HG03575 (cell line): ENCODE measurements around the gene MTHFD1L.
"Not testable (repeated sequence)": the region's sequence is repeated elsewhere in the genome, so short reads cannot be mapped to it uniquely, and the experiment has no call there.

Source experiments
- ATAC-seq: cut with Tn5 transposase; IDR thresholded peaks from one replicate; pipeline ENCODE4 v1.9.1; 2021; ENCODE audit not compliant: unreplicated experiment, insufficient number of reproducible peaks, low FRiP score; ENCODE audit errors: extremely low read depth

MTHFD1L gene

GRCh38 chr6:151123641-151124040, 258.1 kb downstream of the MTHFD1L start:
- not testable (repeated sequence) for ATAC-seq

- not testable (repeated sequence) for ATAC-seq
Measured at GRCh38 chr6:151125242-151125641, 259.7 kb downstream of the MTHFD1L start.

DNA sequence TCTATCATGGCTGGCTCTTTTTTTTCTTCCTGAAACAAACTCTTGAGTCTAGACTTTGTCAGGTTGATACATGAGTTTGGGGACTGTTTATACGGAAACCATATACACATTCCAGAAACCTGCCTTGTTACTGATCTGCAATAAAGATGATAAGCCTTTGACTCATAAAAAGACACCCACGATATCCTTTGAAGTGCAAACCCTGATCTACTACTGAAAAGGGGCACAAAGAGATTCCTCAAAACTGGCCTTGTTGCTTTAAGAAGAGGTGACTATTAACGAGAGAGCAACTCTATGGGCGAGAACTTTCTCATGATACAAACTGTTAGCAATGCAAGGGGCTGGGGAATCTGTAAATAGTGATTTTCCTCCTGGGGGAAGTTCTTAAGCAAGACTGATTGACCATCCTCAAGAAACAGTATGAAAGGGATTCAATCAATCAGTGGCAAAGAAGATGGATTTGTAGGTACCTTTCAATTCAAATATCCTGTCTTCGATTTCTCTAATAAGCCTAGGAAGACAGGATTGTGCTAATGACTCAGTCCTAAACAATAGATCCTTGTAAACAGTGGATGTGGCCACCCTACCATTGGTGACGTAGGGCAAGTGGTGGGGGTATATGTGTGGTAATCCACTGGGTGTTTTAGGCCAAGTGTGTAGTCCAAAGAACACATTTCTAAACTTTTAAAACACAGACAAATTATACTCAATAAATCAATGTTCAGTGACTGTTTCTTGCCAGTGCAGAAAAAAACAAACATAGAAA, 260.3 kb downstream of the MTHFD1L start:
- ATAC-seq = not testable (repeated sequence)

GRCh38 chr6:151126417-151126724, 260.9 kb downstream of the MTHFD1L start:
- not testable (repeated sequence) for ATAC-seq

DNA sequence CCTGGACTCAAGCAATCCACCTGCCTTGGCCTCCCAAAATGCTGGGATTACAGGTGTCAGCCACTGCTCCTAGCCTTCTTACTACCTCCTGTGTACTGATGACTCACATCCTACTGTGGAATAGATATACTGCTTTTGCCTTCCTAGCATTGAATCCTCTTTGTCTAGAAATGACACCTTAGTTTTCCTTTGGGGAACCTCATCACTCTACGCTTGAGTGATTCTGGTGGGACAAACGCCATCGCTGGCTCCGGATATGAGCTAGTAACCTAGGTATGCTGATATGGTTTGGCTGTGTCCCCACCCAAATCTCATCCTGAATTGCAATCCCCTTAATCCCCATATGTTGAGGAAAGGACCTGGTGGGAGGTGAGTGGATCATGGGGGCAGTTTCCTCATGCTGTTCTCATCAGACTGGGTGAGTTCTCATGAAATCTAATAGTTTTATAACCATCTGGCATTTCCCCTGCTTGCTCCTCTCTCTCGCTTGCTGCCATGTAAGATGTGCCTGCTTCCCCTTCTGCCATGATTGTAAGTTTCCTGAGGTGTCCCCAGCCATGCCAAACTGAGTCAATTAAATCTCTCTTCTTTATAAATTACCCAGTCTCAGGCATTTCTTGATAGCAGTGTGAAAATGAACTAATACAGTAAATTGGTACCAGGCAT, 261.8 kb downstream of the MTHFD1L start:
- ATAC-seq = not testable (repeated sequence)

- no peak for ATAC-seq
Measured at GRCh38 chr6:151128763-151129370, 263.4 kb downstream of the MTHFD1L start.

DNA sequence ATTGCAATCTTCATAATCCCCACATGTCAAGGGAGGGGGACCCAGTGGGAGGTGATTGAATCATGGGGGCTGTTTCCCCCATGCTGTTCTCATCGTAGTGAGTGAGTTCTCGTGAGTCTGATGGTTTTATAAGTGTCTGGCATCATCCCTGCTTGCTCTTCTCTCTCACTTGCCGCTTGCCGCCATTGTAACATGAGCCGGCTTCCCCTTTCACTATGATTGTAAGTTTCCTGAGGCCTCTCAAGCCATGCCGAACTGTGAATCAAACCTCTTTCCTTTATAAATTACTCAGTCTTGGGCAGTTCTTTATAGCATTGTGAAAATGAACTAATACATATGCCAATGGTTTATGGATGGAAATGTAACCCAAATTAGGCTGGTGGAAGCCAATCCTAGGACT, 264.8 kb downstream of the MTHFD1L start:
- ATAC-seq = no peak

DNA sequence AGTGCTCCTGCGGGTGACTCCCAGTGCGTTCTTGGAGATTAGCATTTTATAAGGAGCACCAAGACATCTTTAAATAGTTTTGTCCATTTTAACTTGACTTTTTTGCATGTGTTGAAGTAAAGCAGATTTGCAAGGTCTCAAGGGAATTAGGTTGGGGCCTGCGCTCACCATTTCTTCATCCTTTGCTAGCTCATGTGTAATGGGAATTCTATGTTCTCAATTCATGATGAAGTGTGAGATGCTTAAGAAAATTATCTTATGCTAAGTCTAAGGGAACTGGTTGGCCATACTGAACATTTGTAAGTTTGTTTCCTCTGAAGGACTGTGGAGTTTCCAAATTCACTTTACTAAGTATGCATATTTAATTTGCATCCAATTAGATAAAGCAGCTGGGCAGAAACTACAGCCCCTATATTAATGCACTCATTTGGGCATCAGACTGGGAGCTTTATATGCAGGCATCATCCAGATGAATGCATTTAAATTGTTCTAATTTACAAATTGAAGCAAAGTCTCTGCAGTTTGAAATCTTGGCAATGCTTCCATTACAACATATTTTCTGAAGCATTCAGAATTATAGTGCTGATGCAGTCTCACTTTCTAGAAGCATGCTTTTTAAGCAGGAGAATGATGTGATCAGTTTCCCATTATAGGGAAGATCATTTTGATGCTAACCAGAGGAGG, 266.0 kb downstream of the MTHFD1L start:
- ATAC-seq = no peak

DNA sequence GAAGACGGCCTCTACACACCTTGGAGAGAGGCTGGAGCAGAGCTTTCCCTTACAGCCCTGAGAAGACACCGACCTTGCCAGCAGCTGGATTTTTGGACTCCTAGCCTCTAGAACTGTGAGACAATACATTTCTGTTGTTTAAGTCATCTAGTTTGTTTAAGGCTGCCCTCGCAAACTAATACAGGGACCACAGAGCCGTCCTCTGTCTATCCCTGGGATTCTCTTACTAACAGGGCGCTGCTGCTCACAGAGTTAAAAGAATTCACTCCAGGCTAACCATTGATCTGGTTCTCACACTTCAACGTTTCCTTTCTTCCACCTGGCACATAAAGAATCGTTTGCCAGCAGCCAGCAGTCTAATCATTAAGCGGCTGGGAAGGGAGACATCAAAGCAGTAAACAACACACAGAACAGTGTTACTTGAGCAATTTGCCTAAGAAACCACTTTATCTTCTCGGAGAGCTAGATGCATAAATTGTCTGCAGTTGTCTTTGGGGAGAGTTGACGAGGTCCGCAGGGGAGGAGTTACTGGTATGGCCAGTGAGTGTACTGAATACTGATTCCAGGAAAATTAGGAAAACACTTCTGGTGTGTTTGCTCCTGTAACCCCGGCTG, 270.7 kb downstream of the MTHFD1L start:
- ATAC-seq = no peak

DNA sequence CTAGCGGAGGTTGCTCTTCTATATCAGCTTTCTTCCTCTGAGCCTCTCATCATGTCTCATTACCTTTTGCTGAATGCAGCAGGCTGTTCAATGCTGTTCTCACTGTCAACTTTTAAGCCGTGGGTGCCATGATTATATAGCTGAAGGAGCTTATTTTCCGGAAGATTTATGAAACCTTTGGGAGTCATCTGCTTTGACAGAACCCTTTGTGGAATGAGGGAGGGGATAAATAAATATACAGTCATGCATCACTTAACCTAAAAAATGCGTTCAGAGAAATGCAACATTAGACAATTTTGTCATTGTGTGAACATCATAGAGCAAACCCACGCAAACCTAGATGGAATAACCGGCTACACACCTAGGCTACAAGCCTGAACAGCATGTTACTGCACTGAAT, 272.0 kb downstream of the MTHFD1L start:
- ATAC-seq = no peak

- ATAC-seq = no peak
Measured at GRCh38 chr6:151139524-151139923, 274.0 kb downstream of the MTHFD1L start.

- no peak for ATAC-seq
Measured at GRCh38 chr6:151140767-151141166, 275.3 kb downstream of the MTHFD1L start.

DNA sequence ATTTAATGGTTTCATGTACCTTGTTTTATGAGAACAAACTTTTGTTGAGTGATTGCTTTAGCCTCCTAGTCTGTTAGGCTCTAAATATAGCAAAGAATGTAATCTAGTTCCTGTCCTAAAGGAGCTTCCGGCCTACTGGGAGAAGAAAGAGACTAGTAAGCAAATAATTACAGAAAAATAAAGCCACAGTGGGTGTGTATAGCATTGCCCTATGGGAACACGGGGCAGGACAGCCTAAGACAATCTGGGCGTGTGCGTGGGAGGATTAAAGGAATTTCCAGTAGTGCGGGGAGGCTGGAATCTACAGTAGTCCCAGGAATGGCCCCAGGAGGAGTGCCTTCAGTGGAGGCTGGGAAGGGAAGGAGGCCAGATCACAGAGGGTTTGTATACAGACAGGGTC, 276.2 kb downstream of the MTHFD1L start:
- no peak for ATAC-seq

GRCh38 chr6:151142676-151143075, 277.2 kb downstream of the MTHFD1L start:
- no peak for ATAC-seq

DNA sequence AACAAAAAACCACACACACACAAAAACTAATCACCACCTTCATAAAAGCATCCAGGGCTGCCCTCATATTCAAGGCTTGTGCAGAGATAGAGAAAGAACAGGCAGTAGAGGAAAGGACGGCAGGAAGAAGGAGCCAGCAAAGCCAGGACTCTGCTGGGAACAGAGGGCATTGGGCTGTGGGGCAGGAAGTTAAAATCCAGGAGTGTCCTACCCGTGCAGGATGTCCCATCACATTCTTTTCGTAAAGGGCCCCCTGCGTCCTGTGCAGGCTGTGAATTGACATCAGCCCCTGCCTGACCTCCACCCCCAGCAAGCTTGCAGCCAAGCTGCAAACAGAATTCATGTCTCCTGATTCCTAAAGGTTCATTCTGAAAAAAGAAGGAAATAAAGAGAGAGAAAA, 277.8 kb downstream of the MTHFD1L start:
- no peak for ATAC-seq

DNA sequence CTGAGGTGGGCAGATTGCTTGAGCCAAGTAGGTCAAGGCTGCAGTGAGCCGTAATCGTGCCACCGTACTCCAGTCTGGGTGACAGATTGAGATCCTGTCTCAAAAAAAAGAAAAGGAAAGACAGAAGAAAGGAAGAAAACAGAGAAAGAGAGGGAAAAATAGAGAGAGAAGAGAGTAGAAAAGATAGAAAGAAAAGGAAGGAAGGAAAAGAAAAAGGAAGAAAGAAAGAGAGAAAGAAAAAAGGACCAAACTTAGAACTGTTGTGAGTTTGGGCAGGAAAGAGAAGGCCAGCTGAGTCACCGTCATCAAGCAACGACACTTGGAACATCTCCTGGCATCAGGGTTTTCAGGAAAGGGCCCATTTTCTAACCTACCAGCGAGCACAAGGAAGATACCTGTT, 278.3 kb downstream of the MTHFD1L start:
- ATAC-seq = no peak

DNA sequence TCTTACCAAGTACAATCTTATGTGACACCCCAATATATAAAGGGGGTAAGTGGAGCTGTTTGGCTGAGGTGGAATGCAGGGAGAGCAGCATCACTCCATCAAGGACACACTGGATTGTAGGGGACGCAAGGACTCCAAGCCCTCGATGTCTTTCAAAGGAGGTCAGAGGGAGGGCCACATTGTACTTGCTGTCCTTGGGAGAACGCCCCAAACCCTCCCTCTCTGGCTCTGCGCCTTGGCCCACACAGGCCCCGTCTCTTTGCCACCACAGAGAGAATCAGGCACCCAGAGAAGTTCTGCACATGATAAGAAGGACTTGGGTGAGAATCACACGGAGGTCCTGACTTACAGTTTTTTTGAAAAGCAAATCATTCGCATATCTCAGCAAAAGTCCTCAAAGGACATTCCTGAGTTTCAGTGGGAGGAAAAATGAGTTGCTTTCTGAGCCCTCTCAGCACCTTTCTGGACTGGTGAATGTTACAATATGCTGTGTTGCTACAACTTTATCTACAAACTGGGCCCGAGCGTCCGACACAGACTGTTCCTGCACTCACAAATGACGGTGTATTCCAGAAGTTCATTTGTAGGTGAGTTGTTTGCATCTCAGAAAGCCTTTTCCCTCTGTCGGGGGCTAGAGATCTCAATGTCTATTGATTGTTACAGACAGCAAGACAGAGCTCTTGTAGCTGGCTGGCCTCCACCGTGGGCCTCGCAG, 281.8 kb downstream of the MTHFD1L start:
- no peak for ATAC-seq

DNA sequence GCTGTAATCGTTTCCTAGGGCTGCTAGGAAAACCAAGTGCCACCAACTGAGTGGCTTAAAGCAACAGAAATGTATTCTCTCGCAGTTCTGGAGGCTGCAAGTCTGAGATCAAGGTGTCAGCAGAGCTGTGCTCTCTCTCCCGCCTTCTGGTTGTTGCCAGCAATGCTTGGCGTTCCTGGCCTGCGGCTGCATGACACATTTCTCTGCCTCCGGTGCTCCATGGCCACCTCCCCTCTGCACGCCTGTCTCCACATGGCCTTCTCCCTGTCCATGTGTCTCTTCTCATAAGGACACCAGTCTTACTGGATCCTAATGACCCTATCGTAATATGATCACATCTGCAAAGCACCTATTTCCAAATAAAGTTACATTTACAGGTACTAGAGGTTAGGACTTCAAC, 282.6 kb downstream of the MTHFD1L start:
- ATAC-seq = no peak

DNA sequence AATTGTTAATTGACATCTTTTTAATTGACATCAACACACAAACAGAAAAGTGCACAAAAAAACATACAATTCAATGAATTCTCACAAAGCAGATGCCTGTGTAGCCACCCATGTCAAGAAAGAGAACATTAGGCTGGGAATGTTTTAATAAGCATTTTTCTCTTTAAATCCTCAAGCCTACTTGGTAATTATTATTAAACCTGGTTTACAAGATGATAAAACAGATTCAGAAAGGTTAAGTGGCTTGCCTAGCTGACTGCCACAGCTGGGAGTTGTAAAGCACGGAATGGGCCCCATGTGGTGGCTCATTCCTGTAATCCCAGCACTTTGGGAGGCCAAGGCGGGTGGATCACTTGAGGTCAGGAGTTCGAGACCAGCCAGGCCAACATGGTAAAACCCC, 284.3 kb downstream of the MTHFD1L start:
- ATAC-seq = no peak
